K562 (cell line): ENCODE results near the gene SPINK9. TPM values are rescaled to one million over a fixed set of nuclear protein-coding genes. Genes with fewer than 3 reads are reported as not detected.
A peak's percentile ranks its signal among the peaks of the same experiment; 100 is the strongest.

ENCODE experiments used
- BCOR ChIP-seq: fragments of 450-650 bp; IDR thresholded peaks from 2 replicates; pipeline ENCODE4 v1.6.1; 2016
- E2F5 ChIP-seq: sonication (generic); formaldehyde crosslinking; IDR thresholded peaks from 2 replicates; pipeline ENCODE4 v1.8.0; 2022; ENCODE audit warnings: mild to moderate bottlenecking, missing genetic modification reagents
- ETS1 ChIP-seq: conservative IDR thresholded peaks from 2 replicates; pipeline ENCODE4 v1.6.1; 2011; ENCODE audit warnings: low read depth, mild to moderate bottlenecking, low read length; ENCODE audit not compliant: control insufficient read depth
- FOXK1 ChIP-seq: sonication (generic); formaldehyde crosslinking; IDR thresholded peaks from 2 replicates; pipeline ENCODE4 v1.8.0; 2022; ENCODE audit warnings: missing genetic modification reagents, mild to moderate bottlenecking, borderline replicate concordance
- GABPB1 ChIP-seq: sonication (generic); formaldehyde crosslinking; IDR thresholded peaks from 2 replicates; pipeline ENCODE4 v1.8.0; 2022; ENCODE audit warnings: mild to moderate bottlenecking, missing genetic modification reagents
- HNRNPUL1 ChIP-seq: fragments of 200-400 bp; formaldehyde crosslinking; IDR thresholded peaks from 2 replicates; pipeline ENCODE4 v1.6.1; 2017; ENCODE audit warnings: low read length
- ILK ChIP-seq: fragments of 450-650 bp; IDR thresholded peaks from 2 replicates; pipeline ENCODE4 v1.6.1; 2016; ENCODE audit warnings: missing genetic modification characterization, low read depth, mild to moderate bottlenecking, missing compliant biosample characterization, moderate library complexity, borderline replicate concordance
- NEUROD1 ChIP-seq: fragments of 150-350 bp; IDR thresholded peaks from 2 replicates; pipeline ENCODE4 v1.6.1; 2014; ENCODE audit warnings: borderline replicate concordance, low read length, low read depth; ENCODE audit not compliant: partially characterized antibody
- PCBP1 ChIP-seq: fragments of 200-400 bp; formaldehyde crosslinking; IDR thresholded peaks from 2 replicates; pipeline ENCODE4 v1.6.1; 2018; ENCODE audit warnings: mild to moderate bottlenecking, low read depth, low read length; ENCODE audit not compliant: poor library complexity, severe bottlenecking
- RBM25 ChIP-seq: fragments of 200-400 bp; formaldehyde crosslinking; IDR thresholded peaks from 2 replicates; pipeline ENCODE4 v1.6.1; 2018; ENCODE audit warnings: low read length, low read depth, moderate library complexity; ENCODE audit not compliant: severe bottlenecking
- RCOR1 ChIP-seq, 2 experiments: IDR thresholded peaks; 2 replicates each; pipeline ENCODE4 v1.6.1; 2012; ENCODE audit warnings: low read depth in 2 of 2, low read length in 2 of 2, borderline replicate concordance in 1 of 2, improper control_type of control experiment in 1 of 2
- RNF2 ChIP-seq: sonication (generic); IDR thresholded peaks from 2 replicates; pipeline ENCODE4 v1.6.1; 2016
- STAT6 ChIP-seq: sonication (generic); formaldehyde crosslinking; IDR thresholded peaks from 2 replicates; pipeline ENCODE4 v1.8.1; 2023; ENCODE audit warnings: mild to moderate bottlenecking, missing genetic modification reagents
- TFE3 ChIP-seq: fragments of 450-650 bp; formaldehyde crosslinking; IDR thresholded peaks from 2 replicates; pipeline ENCODE4 v1.4.0; 2020; ENCODE audit warnings: mild to moderate bottlenecking, mixed read lengths
- TOE1 ChIP-seq, 2 experiments: fragments of 450-650 bp in 1 of 2; sonication (generic) in 1 of 2; formaldehyde crosslinking in 1 of 2; IDR thresholded peaks; 2 replicates each; pipeline versions ENCODE4 v1.7.1 to v1.8.0; 2016 to 2022; ENCODE audit warnings: borderline replicate concordance in 2 of 2, mild to moderate bottlenecking in 2 of 2, antibody characterized with exemption in 1 of 2, inconsistent platforms in 1 of 2, low read depth in 1 of 2, missing genetic modification reagents in 1 of 2, moderate library complexity in 1 of 2
- ZBTB49 ChIP-seq: sonication (generic); formaldehyde crosslinking; IDR thresholded peaks from 2 replicates; pipeline ENCODE4 v1.8.0; 2022; ENCODE audit warnings: missing genetic modification reagents, mild to moderate bottlenecking, borderline replicate concordance
- polyA plus RNA-seq, 8 experiments: library from polyadenylated mRNA; depleted of rRNA in 4 of 8; stranded (reverse) in 5 of 8; unstranded in 3 of 8; fragments of >200 nt; fragmentation: Nextera tagmentation in 2 of 8; fragmentation: Illumina TruSeq in 1 of 8; extraction: Ambion mirVana in 2 of 8; extraction: Trizol in 1 of 8; gene quantifications; 2 replicates each; pipeline versions ENCODE4 v1.2.1 to v1.2.3, GENCODE V29; 2011 to 2014; ENCODE audit warnings: inconsistent platforms in 1 of 8, missing spikeins in 1 of 8
- total RNA-seq, 7 experiments: library from RNA; depleted of rRNA in 6 of 7; stranded (reverse); fragments of >200 nt in 6 of 7; fragmentation: Illumina TruSeq in 2 of 7; extraction: Trizol in 2 of 7; gene quantifications; 2 replicates each; pipeline versions ENCODE4 v1.2.1 to v1.2.3, GENCODE V29; 2011 to 2021; ENCODE audit warnings: low replicate concordance in 1 of 7

SPINK9 gene
- total and polyA plus RNA-seq, 9 of the 15 experiments (the other 6 are each of a cell fraction or from before 2014, with no cell fraction given), result not detected

GRCh38 chr5:148383564-148384379 lies 48.4 kb downstream of the SPINK9 start, which contains the start of gene FBXO38 (continued):
- TF ChIP-seq TOE1 (IDR thresholded peaks at IDR 0.05; ENCODE audit: borderline replicate concordance) (peak; percentile 39; the same call in 1 of the 2 replicates), TOE1 (CRISPR knock-in tag; IDR thresholded peaks at IDR 0.05; ENCODE audit: borderline replicate concordance, low read depth) (no peak), RNF2 (no peak; the same call in 1 of the 2 replicates), RCOR1 (IDR thresholded peaks at IDR 0.05; ENCODE audit: borderline replicate concordance in 1 of 2, low read depth in 2 of 2, low read length in 2 of 2) (peak in 1 of 2 experiments; percentile 62; a peak in 1 of 4 replicates), RBM25 (no peak), BCOR (no peak), GABPB1 (CRISPR knock-in tag) (peak; percentile 94), E2F5 (CRISPR knock-in tag) (0 out of 2 replicates have a peak, but pooled peaks have one; percentile 54), STAT6 (CRISPR knock-in tag) (no peak; the same call in 1 of the 2 replicates), ILK (tag) (no peak), PCBP1 (no peak), ZBTB49 (CRISPR knock-in tag) (no peak), FOXK1 (CRISPR knock-in tag) (no peak; the same call in 1 of the 2 replicates), ETS1 (peak; percentile 83), TFE3 (CRISPR knock-in tag) (no peak), NEUROD1 (peak; percentile 29), HNRNPUL1 (no peak)
